GM12801 (cell line): ENCODE data around the gene HEBP1.

Source experiments
- TF ChIP-seq, protein P1 (sequence below): IDR thresholded peaks from one replicate; pipeline ENCODE4 v1.5.1; 2011; ENCODE audit warnings: control low read depth; ENCODE audit not compliant: insufficient read length; ENCODE audit errors: extremely low read depth

The HEBP1 gene

DNA sequence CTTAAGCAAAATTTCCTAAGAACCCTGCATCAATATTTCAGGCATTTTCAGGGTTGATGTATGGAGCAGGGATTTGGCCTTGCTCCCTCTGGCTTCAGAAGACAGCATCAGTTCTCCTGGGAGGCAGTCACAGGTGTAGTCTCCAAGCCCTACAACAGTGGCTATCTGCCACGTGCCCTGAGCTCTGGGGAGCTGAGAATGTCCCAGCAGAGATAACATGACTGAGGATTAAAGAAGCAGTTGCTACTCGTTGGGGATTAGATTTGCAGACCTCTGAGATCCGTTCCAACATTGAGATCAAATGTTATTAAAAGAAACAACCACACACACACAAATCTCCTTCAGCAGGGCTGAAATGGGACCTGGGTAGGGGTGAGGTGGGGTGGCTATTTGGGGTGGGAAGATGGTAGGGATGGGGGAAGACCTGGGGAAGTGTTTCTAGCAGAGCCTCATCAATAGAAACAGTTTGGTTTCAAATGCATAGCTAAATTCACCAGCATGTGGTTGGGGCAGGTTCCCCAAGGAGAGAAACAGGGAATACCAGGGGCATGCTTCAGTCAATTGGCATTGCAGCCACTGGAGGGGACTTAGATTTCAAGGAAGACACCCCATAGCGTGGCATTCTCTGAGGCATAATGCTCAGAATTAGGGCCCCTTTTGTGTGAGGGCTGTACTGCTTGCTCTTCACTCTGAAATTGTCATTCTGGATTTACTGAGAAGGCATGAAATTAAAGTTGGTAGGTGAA, 28.9 kb upstream of the HEBP1 start:
- TF ChIP-seq, protein P1, sequence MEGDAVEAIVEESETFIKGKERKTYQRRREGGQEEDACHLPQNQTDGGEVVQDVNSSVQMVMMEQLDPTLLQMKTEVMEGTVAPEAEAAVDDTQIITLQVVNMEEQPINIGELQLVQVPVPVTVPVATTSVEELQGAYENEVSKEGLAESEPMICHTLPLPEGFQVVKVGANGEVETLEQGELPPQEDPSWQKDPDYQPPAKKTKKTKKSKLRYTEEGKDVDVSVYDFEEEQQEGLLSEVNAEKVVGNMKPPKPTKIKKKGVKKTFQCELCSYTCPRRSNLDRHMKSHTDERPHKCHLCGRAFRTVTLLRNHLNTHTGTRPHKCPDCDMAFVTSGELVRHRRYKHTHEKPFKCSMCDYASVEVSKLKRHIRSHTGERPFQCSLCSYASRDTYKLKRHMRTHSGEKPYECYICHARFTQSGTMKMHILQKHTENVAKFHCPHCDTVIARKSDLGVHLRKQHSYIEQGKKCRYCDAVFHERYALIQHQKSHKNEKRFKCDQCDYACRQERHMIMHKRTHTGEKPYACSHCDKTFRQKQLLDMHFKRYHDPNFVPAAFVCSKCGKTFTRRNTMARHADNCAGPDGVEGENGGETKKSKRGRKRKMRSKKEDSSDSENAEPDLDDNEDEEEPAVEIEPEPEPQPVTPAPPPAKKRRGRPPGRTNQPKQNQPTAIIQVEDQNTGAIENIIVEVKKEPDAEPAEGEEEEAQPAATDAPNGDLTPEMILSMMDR, result no peak

GRCh38 chr12:13027508-13027907, 27.4 kb upstream of the HEBP1 start:
- TF ChIP-seq, protein P1, result no peak

GRCh38 chr12:13027032-13027431, 27.0 kb upstream of the HEBP1 start:
- TF ChIP-seq, protein P1, result no peak

DNA sequence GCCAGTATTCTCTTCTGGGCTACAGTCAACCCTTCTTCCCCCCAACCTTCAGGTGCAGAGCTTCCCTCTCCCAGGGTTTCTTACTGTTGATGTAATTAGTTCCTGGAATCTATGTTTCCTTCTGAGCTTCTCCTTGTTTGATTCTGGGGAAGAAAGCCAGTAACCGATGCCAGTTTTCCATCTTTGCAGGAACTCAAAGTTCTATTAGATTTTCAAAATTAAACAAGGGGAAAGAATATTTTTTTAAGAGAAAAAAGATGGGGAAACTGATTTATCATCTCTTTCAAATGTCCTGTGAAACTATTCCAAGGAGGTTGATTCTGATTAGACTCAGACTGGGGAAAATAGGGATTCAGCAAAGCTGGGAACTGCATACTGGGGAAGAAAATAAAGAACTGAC, 26.2 kb upstream of the HEBP1 start:
- TF ChIP-seq, protein P1, result no peak

- TF ChIP-seq, protein P1, result no peak
These were observed 24.5 kb upstream of the HEBP1 start for GRCh38 chr12:13024531-13024916.

GRCh38 chr12:13023811-13024530, 23.9 kb upstream of the HEBP1 start:
- TF ChIP-seq, protein P1, result no peak

DNA sequence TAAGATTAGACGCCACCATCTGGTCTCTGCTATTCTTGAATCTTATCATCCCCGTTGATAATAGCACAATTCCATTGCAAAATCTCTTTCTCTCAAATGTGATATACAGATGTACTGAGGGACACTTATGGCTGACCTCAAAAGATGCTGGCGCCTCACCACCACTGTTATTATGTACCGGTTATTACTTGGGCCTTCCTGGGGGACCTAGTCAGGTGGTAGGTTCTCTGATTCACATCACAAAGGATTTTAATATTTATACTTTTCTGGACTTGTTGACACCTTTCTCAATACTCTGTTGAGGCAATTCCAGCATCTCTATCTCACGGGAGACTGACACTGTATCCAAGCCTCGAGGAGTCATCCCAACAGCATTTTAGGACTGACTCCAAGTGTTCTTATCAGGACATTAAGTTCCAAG, 22.8 kb upstream of the HEBP1 start:
- TF ChIP-seq, protein P1, result no peak
